ENCODE measurements around the gene TNIK.

Gene TNIK

GRCh38 chr3:171283183-171283847 is 176.9 kb downstream of the TNIK start:
- TF ChIP-seq, protein P1, sequence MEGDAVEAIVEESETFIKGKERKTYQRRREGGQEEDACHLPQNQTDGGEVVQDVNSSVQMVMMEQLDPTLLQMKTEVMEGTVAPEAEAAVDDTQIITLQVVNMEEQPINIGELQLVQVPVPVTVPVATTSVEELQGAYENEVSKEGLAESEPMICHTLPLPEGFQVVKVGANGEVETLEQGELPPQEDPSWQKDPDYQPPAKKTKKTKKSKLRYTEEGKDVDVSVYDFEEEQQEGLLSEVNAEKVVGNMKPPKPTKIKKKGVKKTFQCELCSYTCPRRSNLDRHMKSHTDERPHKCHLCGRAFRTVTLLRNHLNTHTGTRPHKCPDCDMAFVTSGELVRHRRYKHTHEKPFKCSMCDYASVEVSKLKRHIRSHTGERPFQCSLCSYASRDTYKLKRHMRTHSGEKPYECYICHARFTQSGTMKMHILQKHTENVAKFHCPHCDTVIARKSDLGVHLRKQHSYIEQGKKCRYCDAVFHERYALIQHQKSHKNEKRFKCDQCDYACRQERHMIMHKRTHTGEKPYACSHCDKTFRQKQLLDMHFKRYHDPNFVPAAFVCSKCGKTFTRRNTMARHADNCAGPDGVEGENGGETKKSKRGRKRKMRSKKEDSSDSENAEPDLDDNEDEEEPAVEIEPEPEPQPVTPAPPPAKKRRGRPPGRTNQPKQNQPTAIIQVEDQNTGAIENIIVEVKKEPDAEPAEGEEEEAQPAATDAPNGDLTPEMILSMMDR (IDR thresholded peaks at IDR 0.05; ENCODE audit: insufficient read depth, low read length, missing control alignments), result no peak
- no peak overlapping the region for H3K4me3 ChIP-seq (ENCODE audit: low read depth, low read length)
- ChIA-PET POLR2A (no interaction called here), CTCF (no interaction called here)
- no peak for DNase-seq (ENCODE audit: low read depth, low spot score)

GRCh38 chr3:171282041-171282440 is 178.2 kb downstream of the TNIK start:
- H3K4me3 ChIP-seq (ENCODE audit: low read depth, low read length), result no peak overlapping the region
- no peak for DNase-seq (ENCODE audit: low read depth, low spot score)
- TF ChIP-seq, protein P1 (IDR thresholded peaks at IDR 0.05; ENCODE audit: insufficient read depth, low read length, missing control alignments), result no peak
- ChIA-PET POLR2A (no interaction called here), CTCF (no interaction called here)

DNA sequence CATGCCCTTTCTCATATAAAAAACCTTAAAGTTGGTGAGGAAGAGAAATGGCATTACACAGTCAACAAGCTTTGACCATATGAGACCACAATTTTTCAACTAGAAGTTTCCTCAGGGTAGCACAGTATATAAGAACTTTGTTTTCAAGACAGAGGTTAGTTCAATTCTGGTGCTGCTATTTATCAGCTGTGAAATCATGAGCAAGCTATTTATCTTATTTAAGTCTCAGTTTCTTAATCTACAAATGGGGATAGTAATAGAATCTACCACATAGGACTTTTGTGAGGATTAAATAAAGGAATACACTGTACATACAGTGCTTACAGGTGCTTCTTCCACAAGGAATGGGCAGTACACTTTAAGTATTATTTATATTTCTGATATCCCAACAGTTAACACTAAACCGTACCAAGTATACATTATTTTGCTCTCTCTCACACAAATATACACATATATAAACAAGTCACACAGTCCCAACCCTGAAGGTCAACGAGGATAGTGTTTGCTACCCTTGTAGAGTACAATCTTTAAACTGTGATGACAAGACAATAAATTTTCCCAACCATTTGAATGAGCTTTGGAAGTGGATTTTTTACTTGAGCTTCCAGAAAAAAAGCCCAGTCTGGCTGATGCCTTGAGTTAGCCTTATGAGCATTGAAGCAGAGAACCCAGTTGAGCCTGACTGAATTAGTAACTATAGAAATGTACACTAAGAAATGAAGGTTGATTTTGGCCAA is 178.8 kb downstream of the TNIK start:
- CTCF ChIA-PET, result interaction anchor here (1.5 kb wide), 1 partner anchor 11 kb away, joined by 4 read pairs; no protein-coding TSS in a partner anchor
- TF ChIP-seq, protein P1 (IDR thresholded peaks at IDR 0.05; ENCODE audit: insufficient read depth, low read length, missing control alignments), result no peak
- H3K4me3 ChIP-seq (ENCODE audit: low read depth, low read length), result no peak overlapping the region
- no peak for DNase-seq (ENCODE audit: low read depth, low spot score)
- POLR2A ChIA-PET, result no interaction called here

DNA sequence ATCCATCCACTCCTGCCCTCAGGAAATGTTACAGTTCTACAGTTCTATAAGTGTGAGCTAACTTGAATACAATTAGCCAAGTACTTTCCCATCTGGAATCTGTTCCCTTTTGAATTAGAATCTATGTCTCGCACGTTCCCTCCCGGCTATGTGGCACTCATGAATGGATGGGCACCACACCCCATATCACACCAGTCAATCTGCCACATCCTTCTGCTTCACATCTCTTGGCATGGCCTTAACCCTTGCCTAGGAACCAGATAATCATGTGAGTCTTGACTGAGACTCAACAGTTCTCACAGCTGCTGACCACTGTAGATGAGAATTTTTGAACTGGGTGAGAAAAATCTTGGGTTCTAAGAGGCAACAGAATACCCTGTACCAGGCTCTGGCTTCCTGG is 180.2 kb downstream of the TNIK start:
- POLR2A ChIA-PET, result no interaction called here
- TF ChIP-seq, protein P1 (IDR thresholded peaks at IDR 0.05; ENCODE audit: insufficient read depth, low read length, missing control alignments), result no peak
- no peak for DNase-seq (ENCODE audit: low read depth, low spot score)
- CTCF ChIA-PET, result interaction anchor here (1.5 kb wide), 1 partner anchor 9 kb away, joined by 4 read pairs; no protein-coding TSS in a partner anchor
- H3K4me3 ChIP-seq (ENCODE audit: low read depth, low read length), result no peak overlapping the region

DNA sequence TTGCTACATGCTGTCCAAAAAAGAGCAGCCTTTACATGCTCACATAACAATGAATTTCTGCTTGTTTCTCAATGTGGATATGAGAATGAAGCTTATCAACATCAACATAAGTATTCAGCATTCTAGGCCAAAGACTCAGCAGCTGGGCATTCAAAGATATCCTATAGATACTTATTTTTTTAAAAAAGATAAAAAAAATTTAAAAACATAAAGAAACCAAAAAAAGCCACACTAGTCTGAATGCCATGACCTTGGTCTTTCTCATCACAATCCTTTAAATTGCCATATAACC is 182.0 kb downstream of the TNIK start:
- no peak for DNase-seq (ENCODE audit: low read depth, low spot score)
- ChIA-PET POLR2A (no interaction called here), CTCF (interaction anchor here (0.7 kb wide), 1 partner anchor 16 kb away, joined by 3 read pairs; no protein-coding TSS in a partner anchor)
- H3K4me3 ChIP-seq (ENCODE audit: low read depth, low read length), result no peak overlapping the region
- TF ChIP-seq, protein P1 (IDR thresholded peaks at IDR 0.05; ENCODE audit: insufficient read depth, low read length, missing control alignments), result no peak

DNA sequence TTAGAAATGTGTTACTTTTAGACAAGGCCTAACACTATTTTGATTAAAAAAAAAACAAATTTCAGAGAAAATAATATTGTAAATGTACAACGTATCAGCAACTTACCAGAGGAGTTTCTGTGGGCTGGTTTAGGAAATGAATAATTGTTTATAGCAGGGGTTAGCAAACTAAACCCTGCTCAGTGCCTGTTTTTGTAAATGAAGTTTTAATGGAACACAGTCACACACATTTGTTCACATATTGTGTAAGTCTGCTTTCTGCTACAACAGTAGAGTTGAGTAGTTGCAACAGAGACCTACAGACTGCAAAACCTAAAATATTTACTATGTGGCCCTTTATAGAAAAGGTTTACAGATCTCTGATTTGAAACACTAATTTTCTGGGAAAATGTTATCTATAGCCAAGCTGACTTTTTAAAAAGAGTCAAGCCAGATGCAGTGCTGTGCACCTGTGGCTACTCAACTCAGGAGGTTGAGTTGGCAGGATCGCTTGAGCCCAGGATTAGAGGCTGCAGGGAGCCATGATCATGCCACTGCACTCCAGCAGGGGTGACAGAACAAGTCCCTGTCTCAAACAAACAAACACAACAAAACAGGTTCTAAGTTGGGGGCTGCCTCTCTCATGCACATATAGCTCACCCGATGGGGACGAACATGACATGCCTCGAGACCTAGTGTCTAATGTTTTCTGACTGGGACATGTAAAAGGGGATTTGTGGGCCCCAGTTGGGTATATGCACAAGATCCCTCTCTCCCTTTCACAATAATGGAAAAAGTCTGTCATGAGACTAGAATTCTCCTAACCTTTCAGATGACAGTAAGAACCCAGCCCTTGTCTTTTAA is 182.5 kb downstream of the TNIK start:
- POLR2A ChIA-PET, result no interaction called here
- CTCF ChIA-PET, result interaction anchor here (0.7 kb wide), 2 partner anchors 13 to 15 kb away, joined by 3 read pairs; no protein-coding TSS in a partner anchor
- no peak for DNase-seq (ENCODE audit: low read depth, low spot score)
- H3K4me3 ChIP-seq (ENCODE audit: low read depth, low read length), result no peak overlapping the region
- TF ChIP-seq, protein P1 (IDR thresholded peaks at IDR 0.05; ENCODE audit: insufficient read depth, low read length, missing control alignments), result no peak
